Measurements from ENCODE around the gene GPR84. TPM values are rescaled to one million over a fixed set of nuclear protein-coding genes. Genes with fewer than 3 reads are reported as not detected.

Gene GPR84
- polyA plus RNA-seq, 3 donors, result 2.4 to 14.2 (median 5.6) TPM

DNA sequence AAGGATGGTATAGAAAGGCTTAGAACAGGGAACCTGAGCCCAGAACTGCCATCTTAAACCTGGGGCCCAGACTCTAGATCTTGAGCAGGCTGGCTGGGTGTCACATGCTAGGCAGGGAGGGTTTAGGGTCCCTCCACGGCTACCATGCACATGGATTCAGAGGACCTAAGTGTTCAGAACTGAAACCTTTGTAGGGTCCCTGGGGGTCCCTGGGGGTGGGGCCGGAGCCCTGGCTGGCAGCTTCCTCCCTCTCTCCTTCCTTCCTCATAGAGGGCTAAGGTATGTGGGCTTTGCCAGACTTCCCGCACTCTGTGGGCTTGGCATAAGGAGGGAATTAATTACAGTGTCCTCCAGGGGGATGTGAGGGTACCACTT, 24.8 kb upstream of the GPR84 start:
- H3K27ac ChIP-seq (ENCODE audit: low read depth in 1 of 2, low read length in 2 of 2), result peak overlapping the region; percentile 35 to 97
- Mint-ChIP-seq H3K4me3 (no peak overlapping the region), H3K36me3 (peaks cover 11 to 34% of the 10 kb centered on the region in 2 donors), H3K27me3 (ENCODE audit: low read depth in 3 of 3) (peaks cover 0 to 7% (median 2%) of the 10 kb centered on the region in 3 donors), H3K4me1 (peaks cover 93% of the 10 kb centered on the region), H3K9me3 (peaks cover 0 to 1% (median 0%) of the 10 kb centered on the region in 7 donors), H3K27ac (peak overlapping the region in 4 of 7 donors; percentile 49 to 96 (median 82))
- H3K36me3 ChIP-seq (replicated peaks in 1 of 2; ENCODE audit: control insufficient read depth in 1 of 2, insufficient read depth in 2 of 2, low read length in 2 of 2), result no peaks in the 10 kb centered on the region
- TF ChIP-seq, protein P1, sequence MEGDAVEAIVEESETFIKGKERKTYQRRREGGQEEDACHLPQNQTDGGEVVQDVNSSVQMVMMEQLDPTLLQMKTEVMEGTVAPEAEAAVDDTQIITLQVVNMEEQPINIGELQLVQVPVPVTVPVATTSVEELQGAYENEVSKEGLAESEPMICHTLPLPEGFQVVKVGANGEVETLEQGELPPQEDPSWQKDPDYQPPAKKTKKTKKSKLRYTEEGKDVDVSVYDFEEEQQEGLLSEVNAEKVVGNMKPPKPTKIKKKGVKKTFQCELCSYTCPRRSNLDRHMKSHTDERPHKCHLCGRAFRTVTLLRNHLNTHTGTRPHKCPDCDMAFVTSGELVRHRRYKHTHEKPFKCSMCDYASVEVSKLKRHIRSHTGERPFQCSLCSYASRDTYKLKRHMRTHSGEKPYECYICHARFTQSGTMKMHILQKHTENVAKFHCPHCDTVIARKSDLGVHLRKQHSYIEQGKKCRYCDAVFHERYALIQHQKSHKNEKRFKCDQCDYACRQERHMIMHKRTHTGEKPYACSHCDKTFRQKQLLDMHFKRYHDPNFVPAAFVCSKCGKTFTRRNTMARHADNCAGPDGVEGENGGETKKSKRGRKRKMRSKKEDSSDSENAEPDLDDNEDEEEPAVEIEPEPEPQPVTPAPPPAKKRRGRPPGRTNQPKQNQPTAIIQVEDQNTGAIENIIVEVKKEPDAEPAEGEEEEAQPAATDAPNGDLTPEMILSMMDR (IDR thresholded peaks at IDR 0.05), result no peak
- H2AFZ ChIP-seq (ENCODE audit: insufficient read depth, low read depth, low read length, poor library complexity, severe bottlenecking), result no peak overlapping the region
- no peak overlapping the region for H3K4me2 ChIP-seq (replicated peaks; ENCODE audit: extremely low read depth, low read length, poor library complexity, severe bottlenecking)
- DNase-seq, result no peak
- intact Hi-C loops (cut with micrococcal nuclease), result no loop called here
- peaks cover 99 to 100% of the 10 kb centered on the region in 2 donors for H3K4me1 ChIP-seq (ENCODE audit: control insufficient read depth in 1 of 2, insufficient read depth in 2 of 2, low read length in 2 of 2)
- WGBS (ENCODE audit: insufficient coverage), result 90% methylated on average over 1 of the region's 3 CpGs
- no peaks in the 10 kb centered on the region for H4K20me1 ChIP-seq (ENCODE audit: insufficient read depth, low read length)
- H3K27me3 ChIP-seq (ENCODE audit: control insufficient read depth in 2 of 2, insufficient read depth in 2 of 2, low read length in 2 of 2), result no peaks in the 10 kb centered on the region
- peaks cover 22% of the 10 kb centered on the region for H3K79me2 ChIP-seq (ENCODE audit: insufficient read depth, low read length)
- no peak overlapping the region for H3K9ac ChIP-seq (ENCODE audit: insufficient read depth, low read length, poor library complexity, severe bottlenecking)
- no peak overlapping the region for H3K4me3 ChIP-seq (replicated peaks in 1 of 3; ENCODE audit: low read depth in 2 of 3, low read length in 3 of 3)
- no peaks in the 10 kb centered on the region for H3K9me3 ChIP-seq (replicated peaks in 1 of 2; ENCODE audit: control insufficient read depth in 1 of 2, insufficient read depth in 1 of 2, low read length in 2 of 2)

DNA sequence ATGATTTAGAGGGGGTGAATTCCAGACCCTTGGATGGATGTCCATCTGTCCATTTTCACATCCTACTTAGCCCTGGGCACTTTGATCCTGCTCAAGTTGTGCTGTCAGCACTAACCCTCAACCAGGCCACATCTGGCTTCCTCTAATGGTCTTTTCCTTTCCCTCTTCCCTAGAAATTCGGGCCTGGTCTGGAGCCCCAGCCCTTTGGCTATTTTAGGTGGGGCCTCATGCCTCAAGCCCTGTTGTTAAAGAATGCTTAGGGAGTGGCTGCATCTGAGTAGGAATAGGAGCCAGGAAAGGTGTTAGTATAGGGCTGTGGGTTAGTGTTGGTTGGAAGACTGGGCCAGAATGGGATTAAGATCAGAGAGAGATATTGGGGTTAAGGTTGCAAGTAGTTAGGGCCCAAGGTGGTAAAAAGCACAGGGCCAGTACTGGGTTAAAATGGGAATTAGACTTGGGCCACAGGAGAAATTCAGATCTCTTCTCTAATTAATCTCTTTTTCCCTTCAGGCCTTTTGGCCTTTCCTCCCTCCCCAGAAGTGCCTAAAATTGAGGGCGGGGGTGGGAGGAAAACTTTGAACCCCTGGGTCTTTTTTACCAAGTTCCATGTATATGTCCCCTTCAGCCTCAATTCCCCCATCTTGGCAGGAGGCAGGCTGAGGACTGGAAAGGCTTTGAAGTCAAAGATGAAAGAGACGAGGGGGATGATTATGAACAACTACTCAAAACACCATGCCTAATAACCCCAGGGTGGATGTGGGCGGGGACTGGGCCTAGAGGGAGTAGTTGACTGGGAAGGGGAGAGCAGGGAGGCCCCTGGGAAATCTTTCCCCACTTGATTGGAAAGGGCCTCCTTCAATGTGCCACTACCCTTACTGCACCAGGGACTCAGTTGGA, 24.2 kb upstream of the GPR84 start:
- peak overlapping the region; percentile 33 to 100 (median 78) for H3K27ac Mint-ChIP-seq
- Histone ChIP-seq H3K4me1 (ENCODE audit: control insufficient read depth in 1 of 2, insufficient read depth in 2 of 2, low read length in 2 of 2) (peaks cover 99 to 100% of the 10 kb centered on the region in 2 donors), H3K4me2 (replicated peaks; ENCODE audit: extremely low read depth, low read length, poor library complexity, severe bottlenecking) (no peak overlapping the region), H3K36me3 (replicated peaks in 1 of 2; ENCODE audit: control insufficient read depth in 1 of 2, insufficient read depth in 2 of 2, low read length in 2 of 2) (no peaks in the 10 kb centered on the region), H2AFZ (ENCODE audit: insufficient read depth, low read depth, low read length, poor library complexity, severe bottlenecking) (no peak overlapping the region), H3K79me2 (ENCODE audit: insufficient read depth, low read length) (peaks cover 28% of the 10 kb centered on the region), H4K20me1 (ENCODE audit: insufficient read depth, low read length) (no peaks in the 10 kb centered on the region), H3K4me3 (replicated peaks in 1 of 3; ENCODE audit: low read depth in 2 of 3, low read length in 3 of 3) (no peak overlapping the region), H3K27ac (ENCODE audit: low read depth in 1 of 2, low read length in 2 of 2) (peak overlapping the region; percentile 35 to 97), H3K9ac (ENCODE audit: insufficient read depth, low read length, poor library complexity, severe bottlenecking) (no peak overlapping the region), H3K27me3 (ENCODE audit: control insufficient read depth in 2 of 2, insufficient read depth in 2 of 2, low read length in 2 of 2) (no peaks in the 10 kb centered on the region), H3K9me3 (replicated peaks in 1 of 2; ENCODE audit: control insufficient read depth in 1 of 2, insufficient read depth in 1 of 2, low read length in 2 of 2) (no peaks in the 10 kb centered on the region)
- DNase-seq, result no peak
- peaks cover 15 to 34% of the 10 kb centered on the region in 2 donors for H3K36me3 Mint-ChIP-seq
- H3K27me3 Mint-ChIP-seq (ENCODE audit: low read depth in 3 of 3), result peaks cover 0 to 7% (median 2%) of the 10 kb centered on the region in 3 donors
- H3K4me1 Mint-ChIP-seq, result peaks cover 93% of the 10 kb centered on the region
- H3K9me3 Mint-ChIP-seq, result peaks cover 0 to 2% (median 0%) of the 10 kb centered on the region in 7 donors
- 33% methylated on average over 1 of the region's 4 CpGs for WGBS (ENCODE audit: insufficient coverage)
- TF ChIP-seq, protein P1 (IDR thresholded peaks at IDR 0.05), result no peak
- no peak overlapping the region for H3K4me3 Mint-ChIP-seq
- intact Hi-C loops (cut with micrococcal nuclease), result no loop called here

Data from CD14-positive monocyte (primary cell).